Fibroblast of skin of left quadriceps (primary cell): Measurements from ENCODE around the gene RBFOX1.

ENCODE experiments used
- DNase-seq, 2 experiments: peaks; one replicate each; pipeline ENCODE4 v3.0.0-alpha.2; 2013; ENCODE audit warnings: low read depth in 2 of 2

RBFOX1 gene

DNA sequence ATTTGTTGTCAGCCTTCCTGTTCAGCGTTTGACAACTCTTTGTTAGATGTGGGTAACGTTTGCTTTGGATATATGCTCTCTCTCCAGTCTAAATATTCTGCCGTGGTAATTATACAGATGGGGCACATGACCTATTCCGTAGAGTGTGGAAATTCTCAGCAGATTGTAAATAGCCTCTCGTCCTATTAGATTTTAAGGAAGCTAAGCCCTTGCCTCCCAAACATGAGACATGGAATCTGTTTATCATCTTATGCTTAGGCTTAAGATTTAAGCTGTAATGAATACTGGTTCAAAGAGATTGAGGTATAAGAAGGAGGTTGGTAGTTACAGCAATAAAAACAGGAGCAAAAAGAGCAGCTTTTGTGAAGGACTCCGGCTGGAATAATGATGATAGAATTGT lies 87.4 kb downstream of the RBFOX1 start:
- no peak for DNase-seq

DNA sequence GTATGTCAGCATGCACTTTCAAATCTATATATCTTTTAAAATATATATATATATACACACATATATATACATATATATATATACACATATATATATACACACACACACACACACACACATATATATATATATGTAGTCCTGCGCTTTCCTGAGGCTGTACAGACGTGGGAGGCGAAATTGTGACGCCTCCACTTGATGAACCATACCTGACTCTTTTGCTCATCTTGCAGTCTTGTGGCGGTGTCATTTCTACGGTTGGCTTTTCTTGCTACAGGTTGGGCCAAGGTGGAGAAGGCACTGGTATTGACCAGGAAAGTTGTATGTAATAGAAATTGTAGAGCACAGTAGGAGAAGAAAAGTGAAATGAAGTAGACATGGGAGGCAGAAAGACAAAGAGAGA lies 88.2 kb downstream of the RBFOX1 start:
- DNase-seq, result no peak

DNA sequence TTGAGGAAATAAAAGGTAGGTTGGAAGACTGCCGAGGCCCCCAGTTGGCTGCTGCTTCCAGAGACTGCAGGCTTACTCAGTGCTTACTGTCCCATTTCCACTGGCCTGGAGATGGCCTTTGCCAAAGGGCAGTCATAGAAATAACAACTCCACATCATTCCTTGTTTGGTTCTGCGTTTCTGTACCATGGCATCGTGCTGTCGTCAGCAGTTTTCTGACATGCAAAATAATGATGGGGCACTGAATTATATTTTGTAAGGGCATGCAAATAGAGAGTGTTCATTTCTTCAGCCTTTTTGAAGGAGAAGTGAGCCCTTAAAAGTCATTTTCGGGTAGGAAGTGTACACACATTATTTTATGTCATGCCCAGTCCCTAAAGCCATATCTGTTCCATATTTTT lies 88.9 kb downstream of the RBFOX1 start:
- no peak for DNase-seq

DNA sequence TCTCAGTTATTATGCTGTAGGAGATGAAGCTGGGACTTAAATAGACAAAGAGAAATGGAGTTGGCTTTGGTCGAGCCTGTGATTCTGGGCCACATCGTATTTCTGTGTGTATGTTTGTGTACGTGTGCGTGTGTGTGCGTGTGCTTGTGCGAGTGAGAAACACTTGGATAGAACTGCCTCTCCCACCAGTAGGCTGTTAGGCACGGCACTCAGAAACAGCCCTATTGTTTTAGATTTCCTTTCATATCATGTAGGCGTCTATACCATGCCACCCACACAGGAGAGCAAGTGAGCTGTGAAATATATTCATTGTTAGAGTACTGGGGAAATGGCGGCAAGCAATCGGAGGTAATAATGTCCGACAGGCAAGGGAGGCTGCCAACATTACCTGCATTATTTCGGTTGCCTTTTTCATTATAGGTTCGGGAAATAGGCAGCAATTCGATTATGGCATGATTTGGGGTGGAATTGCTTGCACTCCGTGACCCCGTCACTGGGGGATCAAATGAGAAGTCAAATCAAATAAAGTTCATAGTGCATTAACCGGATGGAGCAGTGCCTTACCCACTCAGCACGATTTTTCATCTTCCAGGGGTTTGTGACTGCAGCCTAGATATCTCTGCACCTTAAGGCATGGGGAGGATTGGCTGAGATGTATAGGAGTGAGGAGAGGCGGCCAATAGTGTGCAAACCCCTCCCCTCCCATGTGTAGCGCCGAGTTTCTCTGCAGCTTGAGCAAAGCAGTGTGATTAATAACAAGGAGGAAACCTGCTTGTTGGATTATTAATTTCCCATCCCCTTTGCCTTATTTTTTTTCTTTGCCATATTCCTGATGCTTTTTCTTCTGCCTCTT lies 89.6 kb downstream of the RBFOX1 start:
- no peak for DNase-seq

DNA sequence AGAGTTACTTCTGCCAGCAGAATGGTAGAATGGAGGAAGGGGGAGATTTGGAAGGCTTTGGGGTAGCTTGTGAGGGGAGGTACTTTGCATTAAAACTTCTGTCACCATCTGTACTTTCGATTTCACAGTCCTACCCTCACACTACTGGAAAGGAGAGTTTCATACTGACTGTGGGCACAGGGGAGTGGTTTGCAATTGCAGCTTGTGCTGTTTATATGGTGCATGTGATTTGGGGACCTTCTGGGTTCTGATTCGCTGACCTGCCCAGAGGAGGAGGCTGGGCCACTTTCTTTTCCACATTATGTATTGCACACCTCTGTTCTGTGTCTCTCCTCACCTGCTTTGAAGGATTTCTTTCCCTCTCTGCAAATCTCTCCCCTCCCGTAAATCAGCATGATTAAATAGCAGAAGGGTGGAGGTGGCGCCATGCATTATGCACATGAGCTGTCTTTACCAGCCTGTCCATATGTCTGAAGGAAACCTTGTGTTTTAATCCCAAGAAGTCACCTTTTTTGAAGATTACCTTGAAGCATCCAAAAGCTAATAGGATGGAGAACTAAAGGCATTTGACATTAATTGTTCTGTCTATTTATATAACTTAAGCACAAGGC lies 90.9 kb downstream of the RBFOX1 start:
- DNase-seq, result no peak

DNA sequence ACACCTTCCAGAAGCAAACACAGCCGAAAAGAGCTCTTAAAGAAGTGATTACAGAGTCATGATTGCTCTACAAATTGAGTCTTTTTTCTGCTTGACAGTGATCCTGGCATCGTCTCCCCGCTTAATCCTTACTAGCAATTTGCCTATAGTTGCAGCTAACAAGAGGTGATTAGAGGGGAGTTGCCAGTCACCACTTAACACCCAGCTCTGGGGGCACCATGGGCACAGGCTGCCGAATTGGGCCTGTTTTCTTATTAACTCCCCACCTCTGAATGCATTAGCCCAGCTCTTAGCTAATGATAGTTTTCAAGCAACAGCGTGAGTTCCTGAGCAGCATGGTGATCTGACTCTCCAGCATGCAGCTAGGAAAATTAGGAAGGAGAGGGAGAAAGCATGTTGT lies 93.5 kb downstream of the RBFOX1 start:
- no peak for DNase-seq

DNA sequence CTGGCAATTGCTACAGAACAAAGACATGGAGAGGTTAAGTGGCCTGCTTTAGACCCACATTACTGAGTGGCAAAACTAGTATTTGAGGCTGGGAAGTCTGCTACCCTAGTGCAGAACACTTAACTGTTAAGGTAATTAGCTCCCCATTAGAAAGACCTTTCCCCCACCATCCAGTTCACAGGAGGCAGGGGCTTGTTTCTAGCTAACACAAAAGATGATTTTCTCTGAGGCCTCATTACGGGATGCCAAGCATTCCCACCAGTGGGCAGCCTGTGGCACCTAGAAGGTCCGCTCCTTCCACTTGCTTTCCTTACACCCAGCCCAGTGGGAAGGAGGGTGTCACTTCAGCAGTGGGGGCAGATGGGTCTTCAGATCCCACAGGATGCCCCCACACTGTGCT lies 99.1 kb downstream of the RBFOX1 start:
- DNase-seq, result no peak

DNA sequence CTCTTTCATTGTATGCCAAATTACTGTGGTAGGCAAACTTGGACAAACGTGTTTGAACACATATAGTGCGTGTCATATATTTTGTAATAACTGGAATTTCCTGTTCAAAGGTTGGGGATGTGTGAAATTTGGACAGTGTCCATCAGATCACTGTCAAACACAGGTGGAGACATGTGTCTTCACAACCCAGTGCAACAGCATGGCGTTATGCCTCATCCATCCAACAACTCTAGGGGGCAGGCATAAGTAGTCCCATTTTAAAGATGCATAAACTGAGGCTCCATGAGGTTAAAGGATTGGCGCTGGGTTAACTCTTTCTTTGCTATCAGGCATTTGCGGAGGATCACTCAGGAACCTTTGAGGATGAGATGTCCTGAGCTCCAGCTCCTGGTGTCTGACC lies 103.7 kb downstream of the RBFOX1 start:
- no peak for DNase-seq

DNA sequence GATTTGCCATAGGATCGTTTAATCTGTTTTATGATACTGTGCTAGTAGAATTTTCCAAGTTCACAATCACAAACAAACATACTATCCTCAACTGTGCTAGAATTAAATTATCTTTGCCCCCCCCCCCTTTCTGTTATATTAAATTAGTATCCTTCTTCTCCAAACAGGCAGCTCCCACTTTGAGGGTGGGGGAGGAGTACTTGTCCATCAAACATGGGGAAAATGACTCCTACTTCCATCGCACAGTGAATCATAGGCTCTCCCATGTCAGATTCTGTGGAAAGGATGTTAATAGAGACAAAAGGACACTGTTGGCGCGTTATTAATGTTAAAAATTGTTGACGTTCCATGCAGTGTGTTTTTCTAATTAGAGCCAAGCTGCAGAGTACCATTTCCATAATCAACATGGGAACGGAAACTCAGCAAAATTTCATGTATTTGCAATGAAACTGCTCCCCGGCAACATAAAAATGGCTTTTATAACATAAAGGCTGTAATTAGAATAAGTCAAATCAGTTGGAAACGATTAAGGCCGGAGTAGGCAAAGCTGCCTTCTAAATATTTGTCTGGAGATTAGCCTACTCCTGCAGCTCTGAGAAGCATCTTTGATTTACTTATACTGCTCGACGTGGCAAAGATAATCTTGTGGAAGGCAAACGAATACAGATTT lies 104.6 kb downstream of the RBFOX1 start:
- DNase-seq, result no peak

DNA sequence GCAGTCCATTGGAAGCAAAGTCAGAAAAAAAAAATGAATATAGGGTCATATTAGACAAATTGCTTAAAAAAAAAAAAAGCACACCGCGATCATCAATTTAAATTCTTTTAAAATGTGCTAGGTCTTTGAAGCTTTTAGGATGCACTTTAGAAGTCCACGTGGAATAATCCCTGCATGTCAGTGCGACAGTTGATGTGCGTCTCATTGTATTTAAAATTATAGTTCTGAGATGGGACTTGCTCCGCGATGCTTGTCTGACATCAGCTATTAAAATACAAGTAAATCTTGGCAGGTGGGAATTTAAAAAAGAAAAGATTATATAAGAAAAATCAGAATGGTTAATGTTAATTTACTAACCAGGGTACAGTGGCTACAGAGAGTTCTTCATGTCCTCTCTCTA lies 105.2 kb downstream of the RBFOX1 start:
- no peak for DNase-seq

DNA sequence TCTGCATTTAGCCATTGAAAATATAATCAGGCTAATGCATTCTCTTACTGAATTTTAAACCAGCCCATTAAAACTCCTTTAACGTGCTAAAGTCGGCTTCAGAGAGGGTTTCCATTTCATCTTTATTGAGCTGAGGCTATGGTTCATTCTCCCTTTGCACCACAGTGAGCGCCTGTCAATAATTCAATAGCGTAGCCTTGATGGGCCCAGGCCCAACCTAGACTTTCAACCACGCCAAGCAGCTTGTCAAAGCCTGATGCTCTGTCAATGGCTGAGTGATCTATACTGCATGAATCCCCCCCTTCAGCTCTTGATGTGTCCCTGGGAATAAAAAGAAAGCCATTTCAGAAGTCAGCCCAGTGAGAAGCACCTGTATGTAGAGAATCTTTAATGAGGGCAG lies 106.0 kb downstream of the RBFOX1 start:
- DNase-seq, result no peak

DNA sequence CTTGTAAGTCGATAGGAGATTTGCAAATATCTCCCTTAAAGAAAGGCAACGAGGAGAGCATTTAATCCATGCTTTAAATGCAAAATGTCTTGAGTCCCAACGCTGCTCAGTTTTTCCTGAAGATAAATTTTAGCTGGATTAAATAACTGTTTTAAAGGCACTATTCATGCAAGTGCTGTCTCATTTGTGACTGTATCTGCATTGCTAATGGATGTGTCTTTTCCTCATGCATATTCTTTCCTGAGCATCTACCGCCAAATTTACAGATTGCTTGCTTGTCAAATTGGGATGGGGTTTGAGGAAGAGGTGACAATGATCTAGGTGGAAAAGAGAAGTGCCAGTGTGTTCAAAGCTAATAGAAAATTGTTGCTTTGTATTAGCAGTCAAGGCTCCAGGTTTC lies 106.9 kb downstream of the RBFOX1 start:
- no peak for DNase-seq

DNA sequence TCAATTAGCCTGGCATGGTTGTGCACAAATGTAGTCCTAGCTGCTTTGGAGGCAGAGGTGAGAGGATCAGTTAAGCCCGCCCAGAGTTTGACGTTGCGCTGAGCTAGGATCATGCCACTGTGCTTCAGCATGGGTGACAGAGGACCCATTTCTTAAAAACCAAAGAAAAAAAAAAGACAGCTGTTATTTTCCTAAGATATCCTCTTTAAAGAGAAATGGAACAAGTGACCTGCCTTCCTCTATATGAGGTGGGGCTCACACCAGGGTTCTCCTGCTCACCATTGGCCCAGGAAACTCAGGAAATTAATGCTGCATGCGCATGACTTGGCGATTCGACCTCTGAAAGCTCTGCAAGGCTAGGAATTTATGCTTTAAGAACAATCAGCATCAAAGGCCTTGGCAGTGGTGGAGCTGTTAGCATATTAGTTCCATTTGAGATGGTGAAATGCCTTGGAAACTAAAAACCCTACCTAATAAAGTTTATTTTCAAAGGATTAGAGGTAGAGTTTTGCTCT lies 108.3 kb downstream of the RBFOX1 start:
- no peak for DNase-seq

DNA sequence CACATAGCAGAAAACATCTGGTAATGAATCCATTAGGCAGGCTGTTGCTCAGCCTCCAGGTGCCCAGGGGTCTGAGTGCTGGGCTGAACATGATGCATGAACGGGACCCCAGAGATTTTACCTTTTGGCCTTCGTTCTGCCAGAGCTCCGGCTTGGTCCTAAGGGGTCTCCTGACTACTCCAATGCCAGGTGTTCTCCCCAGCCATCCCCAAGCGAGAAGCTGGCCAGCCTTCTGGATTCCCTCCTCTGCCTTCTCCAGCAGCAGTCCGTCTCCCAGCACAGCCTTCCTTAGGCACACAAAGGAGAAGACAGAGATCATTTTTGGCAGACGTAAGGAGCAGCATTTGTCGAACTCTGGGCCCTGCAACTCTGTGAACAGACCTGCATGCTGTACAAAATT lies 109.4 kb downstream of the RBFOX1 start:
- DNase-seq, result no peak

DNA sequence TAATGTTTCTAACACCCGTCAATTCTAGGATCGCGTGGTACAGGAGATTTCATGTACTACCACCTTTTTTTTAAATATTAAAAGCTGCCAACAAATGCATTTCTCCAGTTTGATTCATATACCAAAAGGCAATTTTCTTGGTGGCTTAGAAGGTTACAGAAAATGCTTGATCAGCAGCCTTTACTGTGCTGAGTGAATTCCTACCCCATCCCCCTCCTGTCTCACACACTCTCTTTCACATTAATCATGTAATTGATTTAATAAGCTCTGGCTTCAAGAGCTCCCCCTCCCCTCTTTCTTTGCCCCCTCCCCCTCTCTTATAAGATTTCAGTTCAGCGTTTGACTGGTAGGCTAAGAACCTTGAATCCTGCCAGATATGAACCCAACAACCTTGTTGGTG lies 110.5 kb downstream of the RBFOX1 start:
- DNase-seq, result no peak

DNA sequence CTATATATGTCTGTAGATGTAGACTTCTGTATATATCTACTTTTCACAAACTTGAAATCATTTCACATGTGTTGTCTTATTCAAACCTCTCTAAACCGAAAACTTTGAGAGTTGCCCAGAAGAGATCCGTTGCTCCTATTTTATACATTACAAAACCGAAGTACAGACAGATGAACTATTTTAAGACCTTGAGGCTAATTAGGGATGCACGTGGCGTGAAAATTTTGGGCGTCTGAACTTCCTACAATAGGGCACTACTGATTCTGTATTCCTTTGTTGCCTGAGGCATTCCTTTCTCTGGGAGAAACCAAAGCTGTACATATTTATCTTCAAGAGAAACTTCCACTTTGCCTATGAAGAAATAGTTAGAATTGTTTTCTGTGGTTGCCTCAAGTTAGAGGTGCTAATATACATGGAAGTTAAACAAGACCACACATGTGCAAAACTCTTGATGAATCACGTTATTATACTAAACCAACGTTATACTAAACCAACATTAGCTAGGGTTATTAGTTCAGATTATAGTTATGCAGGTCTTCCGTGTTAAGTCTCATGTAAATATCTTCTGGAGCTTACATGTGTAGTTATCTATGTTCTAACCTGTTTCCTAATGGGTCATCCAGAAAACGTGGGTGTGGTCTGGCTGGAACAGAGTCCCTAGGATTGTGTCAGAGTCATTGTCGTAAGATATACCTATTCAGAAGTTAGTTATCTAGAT lies 111.2 kb downstream of the RBFOX1 start:
- DNase-seq, result no peak

DNA sequence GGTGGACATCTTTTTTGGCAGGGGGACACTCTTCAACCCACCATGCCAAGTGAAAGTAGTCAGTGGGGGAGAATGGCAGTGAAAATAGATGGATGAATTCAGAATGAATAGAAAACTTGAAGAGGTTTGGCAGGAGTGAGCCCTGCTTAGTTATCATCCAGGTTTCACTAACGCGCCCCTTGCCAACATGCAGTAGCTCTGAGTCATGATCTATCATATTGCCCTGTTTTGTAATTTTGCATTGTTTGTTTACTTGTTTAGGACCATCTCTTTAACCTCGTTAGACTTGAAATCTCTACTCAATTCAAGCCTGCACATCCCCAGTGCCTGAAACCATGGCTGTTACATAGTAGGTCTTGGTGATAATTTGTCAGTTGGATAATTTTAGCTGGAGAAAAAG lies 116.7 kb downstream of the RBFOX1 start:
- no peak for DNase-seq

DNA sequence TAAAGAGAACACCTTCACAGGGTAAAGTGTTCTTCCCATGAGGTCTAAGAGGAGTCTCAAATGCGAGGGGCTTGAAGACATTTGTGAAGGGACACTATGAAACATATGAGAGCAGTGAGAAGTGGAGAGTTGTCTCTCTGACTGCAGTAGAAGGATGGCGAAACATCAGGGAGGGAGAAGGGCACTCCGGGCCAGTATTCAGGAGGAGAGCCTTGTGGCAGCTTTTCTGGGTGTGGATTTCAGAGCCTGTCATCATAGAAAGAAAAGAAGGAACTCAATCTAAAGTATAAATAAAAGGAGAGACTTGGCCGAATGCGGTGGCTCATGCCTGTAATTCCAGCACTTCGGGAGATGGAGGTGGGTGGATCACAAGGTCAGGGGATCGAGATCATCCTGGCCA lies 117.2 kb downstream of the RBFOX1 start:
- DNase-seq, result no peak

DNA sequence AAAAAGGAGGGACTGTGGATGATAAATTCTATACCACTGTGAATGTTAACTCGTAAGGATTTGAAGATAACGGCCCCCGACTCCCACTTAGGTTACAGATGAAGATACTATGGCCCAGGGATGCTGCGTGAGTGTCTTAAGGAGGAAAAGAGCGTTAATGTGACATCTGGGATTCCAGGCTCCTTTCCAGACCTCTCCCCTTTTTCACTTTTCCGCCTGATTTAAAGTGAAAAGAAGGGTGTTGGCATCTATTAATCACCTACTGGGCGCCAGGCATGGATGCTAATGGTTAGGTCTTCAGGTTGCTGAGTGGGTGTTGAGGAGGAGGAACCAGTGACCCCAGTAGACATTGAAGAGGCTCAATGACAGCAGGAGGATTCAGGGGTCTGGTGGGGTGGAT lies 117.8 kb downstream of the RBFOX1 start:
- no peak for DNase-seq

DNA sequence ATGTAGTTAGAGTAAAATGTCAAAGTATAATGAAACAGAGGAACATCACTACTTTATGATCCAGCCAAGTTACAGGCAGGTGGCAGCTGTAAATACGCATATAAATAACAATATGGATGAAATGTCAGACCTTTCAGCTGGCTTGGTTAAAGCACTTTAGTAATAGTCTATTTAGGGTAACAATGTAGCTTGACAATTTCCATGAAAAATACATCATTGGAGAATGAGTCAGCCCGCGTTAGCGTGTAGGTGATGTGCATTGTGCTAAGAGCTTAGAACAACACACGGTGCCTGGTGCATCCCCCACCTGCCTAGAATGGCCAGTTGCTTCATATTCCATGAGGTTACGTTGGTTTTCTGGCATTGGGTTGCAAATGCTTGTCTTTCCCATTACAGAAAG lies 119.4 kb downstream of the RBFOX1 start:
- no peak for DNase-seq

DNA sequence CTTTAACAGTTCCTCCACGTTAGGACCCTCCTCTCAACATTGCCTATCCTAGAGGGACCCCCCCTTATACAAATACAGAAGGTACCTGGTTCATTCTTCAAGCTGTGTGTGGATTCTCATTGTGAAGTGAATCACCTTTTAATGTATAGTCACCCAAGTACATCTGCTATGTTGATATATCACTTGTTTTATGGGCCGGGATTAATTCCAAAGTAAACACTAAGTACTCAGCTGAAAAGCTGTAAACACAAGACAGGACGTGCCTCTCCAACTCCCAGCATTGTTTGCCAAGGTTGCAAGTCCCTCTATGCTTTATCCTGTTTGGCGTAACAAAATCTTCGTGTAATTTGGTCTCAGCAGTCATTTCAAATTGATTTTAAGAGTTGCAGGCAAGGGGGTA lies 123.6 kb downstream of the RBFOX1 start:
- no peak for DNase-seq

DNA sequence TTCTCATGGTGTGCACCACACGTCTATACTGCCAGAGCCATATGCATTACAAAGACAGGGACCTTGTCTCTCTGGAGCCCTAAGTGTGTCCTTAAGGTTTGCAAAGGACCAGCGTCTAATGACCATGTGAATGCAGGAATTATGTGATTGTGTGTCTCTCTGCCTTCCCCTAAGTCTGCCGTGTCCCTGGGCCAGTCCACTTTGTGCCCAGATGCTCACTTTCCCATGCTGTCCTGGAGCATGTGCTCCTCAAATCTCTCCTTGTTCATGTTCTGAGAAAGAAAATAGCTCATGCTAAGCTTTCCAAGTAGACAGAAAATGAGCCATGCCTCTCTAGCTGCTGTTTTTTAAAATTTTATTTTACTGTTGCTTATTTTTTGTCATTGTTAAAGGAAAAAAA lies 125.5 kb downstream of the RBFOX1 start:
- no peak for DNase-seq
